Esophagus squamous epithelium (tissue), 4 donors: ENCODE measurements around the gene LRP8.

Experiments used
- CTCF ChIP-seq, 6 experiments: fragments of 450-650 bp in 4 of 6; fragments of 200-600 bp in 2 of 6; sonication (generic) in 2 of 6; IDR thresholded peaks; one replicate each; pipeline ENCODE4 v1.5.1; 2016 to 2019; ENCODE audit warnings: antibody characterized with exemption in 6 of 6, mild to moderate bottlenecking in 4 of 6, moderate library complexity in 4 of 6
- POLR2A ChIP-seq, 4 donors: fragments of 450-650 bp; IDR thresholded peaks; one replicate each; pipeline ENCODE4 v1.6.1; 2017; ENCODE audit warnings: antibody characterized with exemption in 4 of 4, mild to moderate bottlenecking in 4 of 4, moderate library complexity in 3 of 4

GRCh38 chr1:53294567-53294966, 33.3 kb downstream of the LRP8 start:
- TF ChIP-seq CTCF (IDR thresholded peaks at IDR 0.05) (no peak), POLR2A (IDR thresholded peaks at IDR 0.05) (no peak)
